ENCODE data around the gene HARBI1. TPM values are rescaled to one million over a fixed set of nuclear protein-coding genes. Genes with fewer than 3 reads are reported as not detected.
A peak's percentile ranks its signal among the peaks of the same experiment; 100 is the strongest.

HARBI1 gene
- total RNA-seq, 1 experiment from 2014 or later: 7.6 TPM

GRCh38 chr11:46618837-46619236 lies 1.8 kb upstream of the HARBI1 start:
- peaks cover 11% of the 10 kb centered on the region for H3K4me1 ChIP-seq
- ChIA-PET CTCF (interaction anchor here (0.7 to 1.9 kb wide), 4 partner anchors 64 to 129 kb away, joined by 3 to 9 read pairs (median 4); no protein-coding TSS in a partner anchor), POLR2A (interaction anchor here (0.6 to 3.3 kb wide), 3 partner anchors 25 to 63 kb away, joined by 3 to 22 read pairs (median 5); partner anchors contain the start of gene AMBRA1)
- no peak for TF ChIP-seq CTCF (IDR thresholded peaks at IDR 0.05; ENCODE audit: insufficient read depth in 1 of 2, low read depth in 1 of 2, low read length in 1 of 2, severe bottlenecking in 1 of 2, unreplicated experiment in 1 of 2)
- H3K27me3 Mint-ChIP-seq (ENCODE audit: insufficient read depth, unreplicated experiment): no peaks in the 10 kb centered on the region
- no TSS peak for BruUV-seq (replicated peaks)
- H3K36me3 ChIP-seq (ENCODE audit: control insufficient read depth, insufficient read depth, low read length): no peaks in the 10 kb centered on the region
- peaks cover 26% of the 10 kb centered on the region for H3K36me3 Mint-ChIP-seq (ENCODE audit: insufficient read depth, unreplicated experiment)
- no peaks in the 10 kb centered on the region for H3K9me3 Mint-ChIP-seq (ENCODE audit: unreplicated experiment)
- H3K4me1 Mint-ChIP-seq (ENCODE audit: low read depth, unreplicated experiment): peaks cover 18% of the 10 kb centered on the region
- peak overlapping the region; percentile 96 for H3K4me3 ChIP-seq (ENCODE audit: low read depth, low read length)
- H3K9me3 ChIP-seq: no peaks in the 10 kb centered on the region
- intact Hi-C loops (cut with micrococcal nuclease; ENCODE audit: unreplicated experiment): no loop called here
- H3K27ac Mint-ChIP-seq (ENCODE audit: unreplicated experiment): peak overlapping the region; percentile 97
- H3K4me3 Mint-ChIP-seq (ENCODE audit: unreplicated experiment): peak overlapping the region; percentile 90
- no peaks in the 10 kb centered on the region for H3K27me3 ChIP-seq (replicated peaks; ENCODE audit: control insufficient read depth, insufficient read depth, low read length)
- no peak for DNase-seq

DNA sequence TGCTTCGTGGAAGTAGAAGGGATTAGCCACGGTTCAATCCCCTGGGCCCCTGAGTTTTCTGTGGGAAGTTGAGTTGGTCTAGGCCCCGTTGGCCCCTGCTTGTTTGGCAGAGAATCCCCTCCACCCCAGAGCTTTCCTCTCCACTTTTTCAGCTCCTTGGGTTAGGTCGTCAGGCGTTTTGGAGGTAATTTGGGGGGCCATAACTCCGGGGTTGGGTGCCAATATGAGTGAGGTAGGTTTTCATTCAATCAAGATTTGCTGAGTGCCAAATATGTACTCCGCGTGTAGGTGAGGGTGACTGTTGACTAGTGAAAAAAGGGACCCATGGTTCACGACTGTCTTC lies 916 bp upstream of the HARBI1 start:
- CTCF ChIA-PET: interaction anchor here (0.6 to 1.9 kb wide), 6 partner anchors 51 to 128 kb away, joined by 3 to 9 read pairs (median 4); no protein-coding TSS in a partner anchor

GRCh38 chr11:46616551-46617133 lies 385 bp downstream of the HARBI1 start:
- DNase-seq: peak in 1 of 2 experiments; percentile 65
- POLR2A ChIA-PET: interaction anchor here (0.6 to 3.3 kb wide), 5 partner anchors 9 to 166 kb away, joined by 6 to 22 read pairs (median 6); partner anchors contain the start of gene AMBRA1
- no peak for TF ChIP-seq CTCF (IDR thresholded peaks at IDR 0.05; ENCODE audit: insufficient read depth in 1 of 2, low read depth in 1 of 2, low read length in 1 of 2, severe bottlenecking in 1 of 2, unreplicated experiment in 1 of 2)
- Mint-ChIP-seq H3K4me3 (ENCODE audit: unreplicated experiment) (peak overlapping the region; percentile 90), H3K27ac (ENCODE audit: unreplicated experiment) (peak overlapping the region; percentile 97), H3K27me3 (ENCODE audit: insufficient read depth, unreplicated experiment) (no peaks in the 10 kb centered on the region), H3K9me3 (ENCODE audit: unreplicated experiment) (no peaks in the 10 kb centered on the region), H3K4me1 (ENCODE audit: low read depth, unreplicated experiment) (peaks cover 18% of the 10 kb centered on the region), H3K36me3 (ENCODE audit: insufficient read depth, unreplicated experiment) (peaks cover 17% of the 10 kb centered on the region)
- CTCF ChIA-PET: no interaction called here
- Histone ChIP-seq H3K36me3 (ENCODE audit: control insufficient read depth, insufficient read depth, low read length) (no peaks in the 10 kb centered on the region), H3K9me3 (no peaks in the 10 kb centered on the region), H3K27me3 (replicated peaks; ENCODE audit: control insufficient read depth, insufficient read depth, low read length) (no peaks in the 10 kb centered on the region), H3K4me3 (ENCODE audit: low read depth, low read length) (peak overlapping the region; percentile 96), H3K4me1 (peaks cover 11% of the 10 kb centered on the region)
- TSS peak; percentile 77 for BruUV-seq (replicated peaks)
- intact Hi-C loops (cut with micrococcal nuclease; ENCODE audit: unreplicated experiment): loop anchor here (1.0 to 2.0 kb wide), 4 partner anchors 22 to 224 kb away; partner anchors contain the start of gene AMBRA1

More for the DNA sequence above, 916 bp upstream of the HARBI1 start:
- Histone ChIP-seq H3K4me1 (peaks cover 11% of the 10 kb centered on the region), H3K36me3 (ENCODE audit: control insufficient read depth, insufficient read depth, low read length) (no peaks in the 10 kb centered on the region), H3K9me3 (no peaks in the 10 kb centered on the region), H3K4me3 (ENCODE audit: low read depth, low read length) (peak overlapping the region; percentile 96), H3K27me3 (replicated peaks; ENCODE audit: control insufficient read depth, insufficient read depth, low read length) (no peaks in the 10 kb centered on the region)
- Mint-ChIP-seq H3K4me1 (ENCODE audit: low read depth, unreplicated experiment) (peaks cover 18% of the 10 kb centered on the region), H3K27ac (ENCODE audit: unreplicated experiment) (peak overlapping the region; percentile 97), H3K36me3 (ENCODE audit: insufficient read depth, unreplicated experiment) (peaks cover 24% of the 10 kb centered on the region), H3K9me3 (ENCODE audit: unreplicated experiment) (no peaks in the 10 kb centered on the region), H3K27me3 (ENCODE audit: insufficient read depth, unreplicated experiment) (no peaks in the 10 kb centered on the region), H3K4me3 (ENCODE audit: unreplicated experiment) (peak overlapping the region; percentile 90)
- BruUV-seq (replicated peaks): no TSS peak
- POLR2A ChIA-PET: interaction anchor here (1.7 to 3.3 kb wide), 2 partner anchors 24 to 62 kb away, joined by 5 to 22 read pairs; partner anchors contain the start of gene AMBRA1
- intact Hi-C loops (cut with micrococcal nuclease; ENCODE audit: unreplicated experiment): loop anchor here (1.0 to 2.0 kb wide), 4 partner anchors 24 to 225 kb away; partner anchors contain the start of gene AMBRA1
- no peak for DNase-seq
- no peak for TF ChIP-seq CTCF (IDR thresholded peaks at IDR 0.05; ENCODE audit: insufficient read depth in 1 of 2, low read depth in 1 of 2, low read length in 1 of 2, severe bottlenecking in 1 of 2, unreplicated experiment in 1 of 2)
